ENCODE measurements around the gene ACKR2. TPM values are rescaled to one million over a fixed set of nuclear protein-coding genes. Genes with fewer than 3 reads are reported as not detected.

ACKR2 gene
- total and polyA plus RNA-seq, 2 donors (not counting 3 experiments of a cell fraction or from before 2014, with no cell fraction given): 0.01 TPM; not detected in 1

Small RNA genes lying within 50 kb of the gene (small RNA-seq; reads per million reads assigned to genes)
- gene CCDC13 (ENCODE audit: insufficient read depth, insufficient read length, low read depth, low replicate concordance): not detected

Other genes starting within 250 kb of the ACKR2 start
- gene SEC22C, start 227.5 kb upstream of the ACKR2 start, total RNA-seq: 60.7 and 61.9 TPM in 2 replicates
- 32.9 and 43.9 TPM in 2 replicates for gene SEC22C, start 227.5 kb upstream of the ACKR2 start, polyA plus RNA-seq
- 28.6 and 32.4 TPM in 2 replicates for gene SS18L2, start 218.6 kb upstream of the ACKR2 start, total RNA-seq
- 14.5 and 20.3 TPM in 2 replicates for gene SS18L2, start 218.6 kb upstream of the ACKR2 start, polyA plus RNA-seq
- 92.6 and 99.0 TPM in 2 replicates for gene NKTR, start 208.8 kb upstream of the ACKR2 start, total RNA-seq
- 22.3 and 27.4 TPM in 2 replicates for gene NKTR, start 208.8 kb upstream of the ACKR2 start, polyA plus RNA-seq
- gene ZBTB47, start 155.7 kb upstream of the ACKR2 start, total RNA-seq: 13.0 and 14.5 TPM in 2 replicates
- gene ZBTB47, start 155.7 kb upstream of the ACKR2 start, polyA plus RNA-seq: 10.6 and 13.2 TPM in 2 replicates
- not detected in 2 replicates for gene KLHL40, start 123.9 kb upstream of the ACKR2 start, total RNA-seq
- not detected in 2 replicates for gene KLHL40, start 123.9 kb upstream of the ACKR2 start, polyA plus RNA-seq
- gene HHATL, start 106.6 kb upstream of the ACKR2 start, total RNA-seq: not detected in 2 replicates
- 0.11 TPM in 1 of 2 replicates, not detected in the other for gene HHATL, start 106.6 kb upstream of the ACKR2 start, polyA plus RNA-seq
- gene CCDC13, start 36.2 kb upstream of the ACKR2 start, total RNA-seq: 0.82 and 1.2 TPM in 2 replicates
- 0.24 and 0.36 TPM in 2 replicates for gene CCDC13, start 36.2 kb upstream of the ACKR2 start, polyA plus RNA-seq
- 68.9 and 71.8 TPM in 2 replicates for gene HIGD1A, start 5.0 kb upstream of the ACKR2 start, total RNA-seq
- gene HIGD1A, start 5.0 kb upstream of the ACKR2 start, polyA plus RNA-seq: 39.3 and 59.5 TPM in 2 replicates
- gene CYP8B1, start 66.4 kb downstream of the ACKR2 start, total RNA-seq: not detected in 2 replicates
- not detected in 2 replicates for gene CYP8B1, start 66.4 kb downstream of the ACKR2 start, polyA plus RNA-seq
- 0.83 and 4.3 TPM in 2 replicates for gene ZNF662, start 96.7 kb downstream of the ACKR2 start, total RNA-seq
- gene ZNF662, start 96.7 kb downstream of the ACKR2 start, polyA plus RNA-seq: 0.84 and 0.86 TPM in 2 replicates
- not detected in 2 replicates for gene GASK1A, start 169.9 kb downstream of the ACKR2 start, total RNA-seq
- 0.04 TPM in 1 of 2 replicates, not detected in the other for gene GASK1A, start 169.9 kb downstream of the ACKR2 start, polyA plus RNA-seq

Measured in endothelial cell of umbilical vein (primary cell).